HL-60 (cell line): ENCODE results near the gene GMNC.

ENCODE experiments used
- CTCF ChIP-seq: IDR thresholded peaks from one replicate; pipeline ENCODE4 v1.5.1; 2011; ENCODE audit warnings: low read length, control low read depth, inconsistent platforms; ENCODE audit not compliant: insufficient read depth
- POLR2AphosphoS5 ChIP-seq: IDR thresholded peaks from 2 replicates; pipeline ENCODE4 v1.6.1; 2012; ENCODE audit warnings: low read depth
- REST ChIP-seq: IDR thresholded peaks from 2 replicates; pipeline ENCODE4 v1.6.1; 2012; ENCODE audit warnings: low read depth; ENCODE audit not compliant: insufficient replicate concordance

- TF ChIP-seq CTCF, result no peak
- TF ChIP-seq POLR2AphosphoS5, result no peak
- TF ChIP-seq REST, result no peak
Observed at GRCh38 chr3:190847436-190847835, 15.1 kb downstream of the GMNC start.
